ENCODE data around the gene TIMELESS.
"Not testable (repeated sequence)": the region's sequence is repeated elsewhere in the genome, so short reads cannot be mapped to it uniquely, and the experiment has no call there.

TIMELESS gene

GRCh38 chr12:56461235-56462159, 12.3 kb upstream of the TIMELESS start:
- DNase-seq = peak; percentile 24

- DNase-seq = no peak
These were observed 8.6 kb upstream of the TIMELESS start for GRCh38 chr12:56457817-56458216.

GRCh38 chr12:56454557-56454956, 5.3 kb upstream of the TIMELESS start, which contains the start of gene MIP:
Gene MIP (minus strand): TSS chr12:56454657. CDS start chr12:56454613, 44 bp downstream.
- no peak for DNase-seq

GRCh38 chr12:56451147-56451546, 1.9 kb upstream of the TIMELESS start:
- no peak for DNase-seq

- DNase-seq = no peak
These were observed 1.0 kb upstream of the TIMELESS start for GRCh38 chr12:56450241-56450640.

- no peak for DNase-seq
These were observed 377 bp upstream of the TIMELESS start for GRCh38 chr12:56449622-56449984.

GRCh38 chr12:56443208-56443607, 6.0 kb downstream of the TIMELESS start:
- DNase-seq = not testable (repeated sequence)

GRCh38 chr12:56437430-56438176, 11.6 kb downstream of the TIMELESS start:
- DNase-seq = no peak

- no peak for DNase-seq
These were observed 14.4 kb downstream of the TIMELESS start for GRCh38 chr12:56434828-56435227.

- DNase-seq = peak; percentile 59
These were observed 17.4 kb downstream of the TIMELESS start for GRCh38 chr12:56431850-56432249.

- DNase-seq = no peak
These were observed 17.9 kb downstream of the TIMELESS start for GRCh38 chr12:56431288-56431687.

- no peak for DNase-seq
These were observed 23.2 kb downstream of the TIMELESS start for GRCh38 chr12:56425940-56426438.

- no peak for DNase-seq
These were observed 24.0 kb downstream of the TIMELESS start for GRCh38 chr12:56425193-56425592.

- no peak for DNase-seq
These were observed 28.8 kb downstream of the TIMELESS start for GRCh38 chr12:56420411-56420810.

- DNase-seq = no peak
These were observed 31.5 kb downstream of the TIMELESS start for GRCh38 chr12:56417739-56418138.

- DNase-seq = no peak
These were observed 34.8 kb downstream of the TIMELESS start for GRCh38 chr12:56414401-56414800.

- no peak for DNase-seq
These were observed 35.8 kb downstream of the TIMELESS start for GRCh38 chr12:56413392-56413791.

GRCh38 chr12:56411781-56412639, 37.2 kb downstream of the TIMELESS start:
- DNase-seq = no peak

- no peak for DNase-seq
These were observed 38.5 kb downstream of the TIMELESS start for GRCh38 chr12:56410768-56411167.

- no peak for DNase-seq
These were observed 40.3 kb downstream of the TIMELESS start for GRCh38 chr12:56408799-56409417.

- not testable (repeated sequence) for DNase-seq
These were observed 45.0 kb downstream of the TIMELESS start for GRCh38 chr12:56404227-56404626.

GRCh38 chr12:56401612-56402011, 47.6 kb downstream of the TIMELESS start:
- not testable (repeated sequence) for DNase-seq

Measured in HCEC 1CT (cell line).